Hepatocyte (in vitro differentiated cells): Measurements from ENCODE around the gene CACNG4.
"Not testable (repeated sequence)": the region's sequence is repeated elsewhere in the genome, so short reads cannot be mapped to it uniquely, and the experiment has no call there.

Experiments used
- CTCF ChIP-seq: fragments of 200-600 bp; sonication (generic); IDR thresholded peaks from 2 replicates; pipeline ENCODE4 v1.5.1; 2016; ENCODE audit warnings: antibody characterized with exemption, mild to moderate bottlenecking; ENCODE audit not compliant: poor library complexity
- EZH2phosphoT487 ChIP-seq: fragments of 200-600 bp; sonication (generic); IDR thresholded peaks from one replicate; pipeline ENCODE4 v1.6.1; 2018; ENCODE audit warnings: antibody characterized with exemption, mild to moderate bottlenecking, low read depth, moderate library complexity; ENCODE audit not compliant: unreplicated experiment, severe bottlenecking

GRCh38 chr17:66972442-66972830 is 7.9 kb downstream of the CACNG4 start:
- TF ChIP-seq CTCF, EZH2phosphoT487: not testable (repeated sequence)
